Activated CD8-positive, alpha-beta T cell treated with anti-CD3 and anti-CD28 coated beads, Interleukin-2, amount 10 ng/mL, durations not matched to agents 7 days and 5 days (primary cell): ENCODE measurements around the gene AFAP1L1. TPM values are rescaled to one million over a fixed set of nuclear protein-coding genes. Genes with fewer than 3 reads are reported as not detected.

ENCODE experiments used
- ATAC-seq: fragments of 150-1000 bp; cut with Tn5 transposase; one replicate; pipeline ENCODE4 v1.10.0; 2021; ENCODE audit warnings: moderate library complexity
- CTCF ChIA-PET: fragments of 350-600 bp; sonication (Branson Sonifier 250); formaldehyde crosslinking; loops from one replicate; lab custom pipeline; 2021; ENCODE audit warnings: antibody characterized with exemption; lab: Charles Lee
- POLR2A ChIA-PET: fragments of 350-600 bp; sonication (Branson Sonifier 250); formaldehyde crosslinking; loops from one replicate; lab custom pipeline; 2021; ENCODE audit warnings: antibody characterized with exemption; lab: Charles Lee
- DNase-seq: peaks from one replicate; pipeline ENCODE4 v3.0.0-alpha.2; 2020
- H3K27ac Mint-ChIP-seq: one replicate; pipeline ENCODE4 v1.8.0; 2021; ENCODE audit warnings: mild to moderate bottlenecking, mixed read lengths
- H3K27me3 Mint-ChIP-seq: one replicate; pipeline ENCODE4 v1.8.0; 2021; ENCODE audit warnings: low read depth, mixed read lengths
- H3K36me3 Mint-ChIP-seq: one replicate; pipeline ENCODE4 v1.8.0; 2021; ENCODE audit warnings: low read depth, mixed read lengths
- H3K4me1 Mint-ChIP-seq: one replicate; pipeline ENCODE4 v1.8.0; 2021; ENCODE audit warnings: low read depth, mixed read lengths
- H3K4me3 Mint-ChIP-seq: one replicate; pipeline ENCODE4 v1.8.0; 2021; ENCODE audit warnings: mild to moderate bottlenecking, mixed read lengths
- H3K9me3 Mint-ChIP-seq: one replicate; pipeline ENCODE4 v1.8.0; 2022; ENCODE audit warnings: mixed read lengths; ENCODE audit not compliant: insufficient read depth
- total RNA-seq, 2 experiments: library from RNA; stranded (reverse); gene quantifications; one replicate each; pipeline ENCODE4 v1.2.3, GENCODE V29; 2021

AFAP1L1 gene
- total RNA-seq, 2 experiments from 2014 or later, result not detected

DNA sequence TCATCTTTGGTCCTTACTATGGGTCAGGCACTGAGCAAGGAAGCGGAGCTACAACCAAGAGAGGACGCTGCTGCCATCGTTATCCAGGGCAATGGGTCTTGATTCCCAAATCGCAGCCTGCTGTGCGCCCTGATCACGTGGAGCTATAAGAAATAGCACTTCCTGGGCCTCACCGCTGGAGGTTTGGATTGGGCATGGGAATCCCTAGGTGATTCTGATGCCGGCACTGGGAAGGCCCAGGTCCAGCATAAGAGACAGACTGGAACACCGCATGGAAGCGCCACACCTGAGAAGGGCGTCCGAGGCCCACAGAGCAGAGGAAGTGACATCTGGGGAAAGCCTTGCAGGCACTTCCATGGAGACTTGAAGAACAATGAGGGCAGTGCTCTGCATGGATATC, 104.4 kb downstream of the AFAP1L1 start:
- POLR2A ChIA-PET, result interaction anchor here (1.3 kb wide), 1 partner anchor 8 kb away, joined by 3 read pairs; no protein-coding TSS in a partner anchor
- no peaks in the 10 kb centered on the region for H3K36me3 Mint-ChIP-seq
- H3K4me3 Mint-ChIP-seq, result no peak overlapping the region
- no peak for ATAC-seq
- H3K27me3 Mint-ChIP-seq, result no peaks in the 10 kb centered on the region
- H3K27ac Mint-ChIP-seq, result no peak overlapping the region
- no peaks in the 10 kb centered on the region for H3K9me3 Mint-ChIP-seq
- CTCF ChIA-PET, result interaction anchor here (1.0 to 7.6 kb wide), 6 partner anchors 9 to 59 kb away, joined by 3 to 94 read pairs (median 4); partner anchors contain the start of gene PCYOX1L
- DNase-seq, result no peak
- no peaks in the 10 kb centered on the region for H3K4me1 Mint-ChIP-seq

DNA sequence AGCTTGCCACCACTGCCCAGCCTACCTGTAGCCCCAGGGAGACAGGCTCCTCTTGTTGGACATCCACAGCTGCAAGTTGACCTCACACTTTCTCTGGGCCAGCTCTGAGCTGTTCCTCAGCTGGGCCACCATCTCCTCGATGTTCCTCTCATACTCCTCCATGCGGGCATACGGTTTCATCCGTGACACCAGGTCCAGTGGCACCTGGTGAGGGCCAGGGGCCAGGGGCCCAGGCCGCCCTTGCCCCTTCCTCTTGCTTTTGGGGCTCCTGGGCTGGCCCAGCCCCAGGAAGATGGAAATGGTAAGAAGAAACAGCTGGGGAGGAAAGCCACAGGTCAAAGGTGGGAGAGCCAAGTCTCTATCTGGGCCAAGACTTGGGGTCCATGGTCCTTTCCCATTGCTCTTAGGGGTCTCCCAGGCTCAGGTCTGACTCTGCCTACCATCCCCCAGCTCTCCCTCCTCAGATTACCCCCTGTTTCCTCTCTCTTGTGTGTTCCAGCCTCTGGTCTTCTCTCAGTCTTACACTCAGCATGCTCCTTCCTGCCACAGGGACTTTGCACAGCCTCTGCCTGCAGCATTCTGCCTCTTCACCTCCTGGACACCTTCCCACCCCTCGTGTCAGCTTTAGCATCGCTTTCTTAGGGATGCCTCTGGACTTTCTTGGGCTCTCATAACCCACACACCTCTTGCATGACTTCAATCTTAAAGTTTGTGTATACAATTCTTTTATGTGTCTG, 105.2 kb downstream of the AFAP1L1 start:
- ATAC-seq (no peak), DNase-seq (no peak)
- Mint-ChIP-seq H3K27ac (no peak overlapping the region), H3K27me3 (no peaks in the 10 kb centered on the region), H3K9me3 (no peaks in the 10 kb centered on the region), H3K4me1 (no peaks in the 10 kb centered on the region), H3K36me3 (no peaks in the 10 kb centered on the region), H3K4me3 (no peak overlapping the region)
- CTCF ChIA-PET, result interaction anchor here (1.0 to 7.6 kb wide), 5 partner anchors 10 to 59 kb away, joined by 3 to 94 read pairs (median 4); partner anchors contain the start of gene PCYOX1L
- POLR2A ChIA-PET, result interaction anchor here (1.3 kb wide), 1 partner anchor 9 kb away, joined by 3 read pairs; no protein-coding TSS in a partner anchor

DNA sequence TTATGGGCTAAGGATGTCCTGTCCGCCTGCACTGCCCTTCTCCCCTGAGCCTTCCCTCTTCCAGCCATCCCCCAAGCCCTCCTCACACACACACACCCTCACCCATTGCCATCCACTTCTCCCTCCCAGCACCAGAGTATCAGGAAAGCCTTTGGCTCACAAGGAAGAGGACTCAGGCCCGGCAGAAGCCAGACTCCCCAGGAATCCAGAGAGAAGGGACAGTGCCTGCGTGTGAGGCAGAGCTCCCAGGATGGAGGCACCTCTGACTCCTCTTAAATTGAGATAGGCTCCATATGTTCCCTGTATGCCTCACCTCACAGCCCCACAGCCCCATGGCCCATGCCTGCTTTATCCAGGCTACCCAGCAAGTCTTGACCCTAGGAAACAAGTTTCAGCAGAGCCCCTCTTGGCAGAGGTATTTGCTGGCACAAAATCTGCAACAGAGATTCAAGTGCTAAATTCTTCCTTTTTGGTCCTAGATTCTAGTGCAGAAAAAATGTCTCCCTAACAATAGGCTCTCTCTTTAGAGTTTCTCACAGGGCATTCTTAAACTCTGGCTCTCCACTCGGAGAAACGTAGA, 106.7 kb downstream of the AFAP1L1 start:
- ChIA-PET CTCF (interaction anchor here (1.1 kb wide), 1 partner anchor 11 kb away, joined by 3 read pairs; no protein-coding TSS in a partner anchor), POLR2A (no interaction called here)
- H3K9me3 Mint-ChIP-seq, result no peaks in the 10 kb centered on the region
- H3K27ac Mint-ChIP-seq, result no peak overlapping the region
- DNase-seq (no peak), ATAC-seq (no peak)
- H3K27me3 Mint-ChIP-seq, result no peaks in the 10 kb centered on the region
- no peak overlapping the region for H3K4me3 Mint-ChIP-seq
- H3K36me3 Mint-ChIP-seq, result no peaks in the 10 kb centered on the region
- H3K4me1 Mint-ChIP-seq, result no peaks in the 10 kb centered on the region

DNA sequence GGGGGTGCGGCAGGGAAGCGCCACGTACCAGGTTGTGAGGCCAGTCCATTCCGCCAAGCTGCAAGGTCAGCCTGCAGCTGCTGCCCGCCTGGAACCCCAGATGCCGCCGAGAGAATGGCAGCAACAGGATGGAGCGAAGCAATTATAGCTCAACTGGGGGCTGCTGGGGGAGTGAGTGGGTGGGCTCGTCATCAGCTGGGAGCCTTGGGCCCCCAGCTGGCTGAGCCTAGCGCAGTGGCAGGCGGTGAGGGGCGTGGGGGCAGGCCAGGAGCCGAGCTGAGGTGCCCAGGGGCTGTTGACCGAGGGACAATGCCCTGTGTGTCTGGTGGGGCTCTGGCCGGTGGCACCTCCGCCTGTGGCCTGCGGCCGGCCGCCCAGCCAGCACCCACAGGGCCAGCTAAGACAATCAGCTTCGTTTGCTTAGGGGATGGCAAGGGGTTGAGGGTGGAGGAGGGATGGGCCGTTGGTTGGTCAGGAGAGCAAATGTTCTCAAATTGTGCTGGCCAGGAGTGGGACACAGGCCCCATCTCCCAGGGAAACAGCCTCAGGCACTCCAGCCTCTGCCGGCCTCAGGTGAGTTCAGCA, 107.6 kb downstream of the AFAP1L1 start, which contains the start of gene IL17B:
Gene IL17B, minus strand, starts transcription at position 116 of the 585 bp plus-strand sequence. Its CDS starts 67 bp downstream, at position 49.
- H3K4me1 Mint-ChIP-seq, result no peaks in the 10 kb centered on the region
- no peak within 1 kb of the TSS for H3K4me3 Mint-ChIP-seq
- DNase-seq (no peak), ATAC-seq (no peak)
- H3K9me3 Mint-ChIP-seq, result no peaks in the 10 kb centered on the region
- no peaks in the 10 kb centered on the region for H3K27me3 Mint-ChIP-seq
- no peaks in the 10 kb centered on the region for H3K36me3 Mint-ChIP-seq
- H3K27ac Mint-ChIP-seq, result no peak within 1 kb of the TSS
- POLR2A ChIA-PET, result no interaction called here
- CTCF ChIA-PET, result interaction anchor here (1.0 to 1.5 kb wide), 3 partner anchors 10 to 186 kb away, joined by 4 read pairs; no protein-coding TSS in a partner anchor

DNA sequence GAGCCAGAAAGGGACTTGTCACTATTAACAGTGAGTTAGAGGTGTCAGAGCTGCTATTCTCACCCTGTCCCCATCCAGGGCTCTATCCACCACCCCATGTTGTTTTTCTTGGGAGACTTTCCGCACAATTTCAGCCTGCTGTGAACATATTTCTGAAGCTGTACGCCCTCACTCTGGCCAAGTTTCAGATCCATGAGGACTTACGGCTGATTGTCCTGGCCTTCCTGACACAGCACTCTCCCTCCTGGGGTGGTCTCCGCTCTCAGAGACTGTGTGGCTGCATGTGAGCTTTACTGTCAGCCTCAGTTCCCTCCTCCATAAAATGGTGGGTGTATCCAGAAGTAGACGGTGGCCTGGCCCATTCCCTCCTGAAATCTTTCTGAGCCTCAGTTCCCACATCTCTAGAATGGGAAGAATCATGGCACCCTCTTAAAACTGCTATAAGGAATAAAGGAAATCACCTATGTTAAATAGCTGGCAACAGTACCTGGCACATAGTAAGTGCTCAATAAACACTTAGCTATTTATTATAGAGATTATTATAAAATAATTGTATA, 108.2 kb downstream of the AFAP1L1 start:
- Mint-ChIP-seq H3K27me3 (no peaks in the 10 kb centered on the region), H3K4me1 (no peaks in the 10 kb centered on the region), H3K4me3 (no peak overlapping the region), H3K27ac (no peak overlapping the region), H3K9me3 (no peaks in the 10 kb centered on the region), H3K36me3 (no peaks in the 10 kb centered on the region)
- ATAC-seq (no peak), DNase-seq (no peak)
- ChIA-PET POLR2A (no interaction called here), CTCF (interaction anchor here (0.9 to 3.1 kb wide), 6 partner anchors 8 to 185 kb away, joined by 4 to 15 read pairs (median 4); no protein-coding TSS in a partner anchor)

DNA sequence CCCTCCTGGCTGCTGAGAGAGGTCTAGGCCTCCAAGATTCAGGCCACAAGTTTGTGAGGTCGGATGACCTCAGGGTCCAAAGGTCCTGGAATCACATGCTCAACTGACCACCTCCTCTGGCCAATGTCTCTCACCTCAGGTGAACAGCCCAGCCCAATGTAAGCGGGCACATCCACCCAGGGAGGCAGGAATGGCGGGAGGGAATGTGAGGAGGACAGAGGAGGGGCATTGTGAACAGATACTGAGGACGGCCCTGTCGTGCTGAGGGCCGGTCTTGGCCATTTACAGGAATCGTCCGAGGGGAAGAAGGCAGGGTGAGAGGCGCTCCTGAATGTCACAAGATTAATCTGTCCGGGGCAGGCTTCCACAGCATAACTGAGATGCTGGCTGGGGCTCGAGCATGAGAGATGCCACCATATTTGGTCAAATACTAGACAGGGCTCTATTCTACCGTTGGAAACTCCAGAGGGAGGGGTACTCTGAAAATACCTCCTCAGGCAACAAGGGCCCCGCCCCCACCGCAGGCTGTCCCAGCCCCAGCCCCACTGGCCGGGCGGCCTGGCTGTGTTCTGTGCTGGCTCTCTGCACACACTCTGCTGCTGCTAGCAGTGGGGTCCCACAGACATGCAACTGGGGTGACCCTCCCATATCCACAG, 108.9 kb downstream of the AFAP1L1 start:
- CTCF ChIA-PET, result interaction anchor here (0.7 to 5.6 kb wide), 17 partner anchors 8 to 195 kb away, joined by 3 to 36 read pairs (median 4); no protein-coding TSS in a partner anchor
- ATAC-seq (no peak), DNase-seq (no peak)
- Mint-ChIP-seq H3K36me3 (no peaks in the 10 kb centered on the region), H3K9me3 (no peaks in the 10 kb centered on the region), H3K27ac (no peak overlapping the region), H3K4me1 (no peaks in the 10 kb centered on the region), H3K27me3 (no peaks in the 10 kb centered on the region), H3K4me3 (no peak overlapping the region)
- POLR2A ChIA-PET, result no interaction called here

DNA sequence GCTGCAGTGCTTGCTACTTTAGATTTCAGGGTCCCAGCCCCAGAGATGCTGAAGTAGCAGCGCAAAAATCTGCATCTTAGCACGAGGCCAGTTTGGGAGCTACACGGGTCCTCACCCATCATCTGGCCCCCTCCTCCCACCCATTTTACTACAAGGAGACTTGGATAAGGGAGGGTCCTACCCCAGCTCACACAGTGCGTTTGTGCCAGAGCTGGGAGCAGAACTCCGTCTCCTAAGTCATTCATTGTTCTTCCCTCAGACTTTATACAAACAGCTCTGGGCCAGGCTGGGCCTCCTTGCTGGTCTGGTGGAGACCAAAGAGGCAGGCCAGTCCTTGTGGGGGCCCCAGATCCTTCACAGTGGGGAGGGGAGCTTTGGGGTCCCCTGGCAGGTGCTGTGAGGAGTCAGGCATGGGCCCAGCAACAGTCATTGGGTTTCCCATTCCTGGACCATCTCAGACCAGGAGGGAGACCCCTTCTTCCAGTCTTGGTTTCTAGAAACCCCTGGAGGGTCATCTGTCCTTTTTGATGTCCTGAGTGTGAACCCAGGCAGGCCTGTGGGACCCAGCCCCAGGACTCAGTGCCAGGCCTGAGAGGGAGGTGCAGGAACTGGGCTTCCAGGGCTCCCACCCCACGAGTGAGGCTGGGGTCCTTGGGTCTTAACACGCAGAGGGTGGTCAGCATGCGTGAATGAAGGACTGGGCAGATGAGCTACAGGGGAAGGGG, 109.8 kb downstream of the AFAP1L1 start:
- Mint-ChIP-seq H3K36me3 (no peaks in the 10 kb centered on the region), H3K27ac (no peak overlapping the region), H3K9me3 (no peaks in the 10 kb centered on the region), H3K4me3 (no peak overlapping the region), H3K27me3 (no peaks in the 10 kb centered on the region), H3K4me1 (no peaks in the 10 kb centered on the region)
- no peak for ATAC-seq
- ChIA-PET CTCF (interaction anchor here (0.6 to 5.6 kb wide), 18 partner anchors 9 to 1877 kb away, joined by 3 to 36 read pairs (median 4); partner anchors contain the start of gene GRPEL2), POLR2A (no interaction called here)
- no peak for DNase-seq

DNA sequence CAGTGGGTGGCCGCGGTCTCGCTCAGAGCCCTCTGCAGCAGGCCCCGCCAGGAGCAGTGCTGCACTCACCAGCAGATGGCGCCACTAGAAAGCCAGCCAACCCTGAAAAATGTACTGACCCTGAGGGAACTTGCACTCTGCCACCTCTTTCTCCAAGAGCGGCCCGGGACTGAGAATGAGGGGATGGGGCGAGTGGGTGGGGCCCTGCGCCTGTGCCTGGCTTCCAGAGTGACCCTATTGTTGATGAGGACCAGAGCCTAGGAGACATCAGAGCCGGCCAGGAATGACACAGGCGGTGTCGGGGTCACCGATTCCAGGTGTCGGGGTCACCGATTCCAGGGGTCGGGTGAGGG, 110.3 kb downstream of the AFAP1L1 start:
- no peak overlapping the region for H3K4me3 Mint-ChIP-seq
- DNase-seq (peak; percentile 78), ATAC-seq (peak; percentile 85)
- no peaks in the 10 kb centered on the region for H3K36me3 Mint-ChIP-seq
- no peaks in the 10 kb centered on the region for H3K4me1 Mint-ChIP-seq
- no peaks in the 10 kb centered on the region for H3K9me3 Mint-ChIP-seq
- H3K27me3 Mint-ChIP-seq, result peaks cover 2% of the 10 kb centered on the region
- CTCF ChIA-PET, result interaction anchor here (0.6 to 5.6 kb wide), 17 partner anchors 10 to 1876 kb away, joined by 3 to 36 read pairs (median 4); partner anchors contain the start of gene GRPEL2
- H3K27ac Mint-ChIP-seq, result no peak overlapping the region
- POLR2A ChIA-PET, result no interaction called here

DNA sequence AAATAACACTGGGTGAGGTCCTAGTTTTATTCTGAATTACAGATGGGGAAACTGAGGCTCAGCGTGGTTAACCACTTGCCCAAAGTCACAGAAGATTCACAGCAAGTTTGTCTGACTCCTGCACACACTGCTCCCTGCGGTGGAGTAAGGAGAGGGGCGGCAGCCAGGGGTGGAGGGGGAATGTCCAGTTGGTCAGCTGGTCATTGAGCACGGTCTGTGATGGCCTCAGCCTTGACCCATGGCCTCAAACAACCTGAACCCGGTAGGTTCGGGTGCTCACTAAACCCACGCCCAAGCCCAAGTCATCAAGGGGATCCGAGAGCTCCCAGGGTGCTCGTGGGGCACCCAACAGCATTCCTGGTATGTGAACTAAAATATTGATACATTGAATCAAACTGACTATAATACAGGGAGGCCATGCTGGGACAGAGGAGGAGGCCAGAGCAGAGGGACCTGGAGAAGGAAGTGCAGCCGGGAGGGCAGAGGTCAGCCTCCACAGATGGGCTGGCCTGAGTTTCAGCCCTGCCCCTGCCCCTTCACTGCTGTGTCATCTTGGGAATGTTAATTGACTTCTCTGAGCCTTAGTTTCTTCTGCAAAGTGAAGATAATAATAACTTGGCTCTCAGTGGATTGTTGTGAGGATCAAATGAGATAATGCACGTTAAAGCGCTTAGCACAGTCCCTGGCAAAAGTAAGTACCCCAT, 111.0 kb downstream of the AFAP1L1 start:
- DNase-seq, result no peak

DNA sequence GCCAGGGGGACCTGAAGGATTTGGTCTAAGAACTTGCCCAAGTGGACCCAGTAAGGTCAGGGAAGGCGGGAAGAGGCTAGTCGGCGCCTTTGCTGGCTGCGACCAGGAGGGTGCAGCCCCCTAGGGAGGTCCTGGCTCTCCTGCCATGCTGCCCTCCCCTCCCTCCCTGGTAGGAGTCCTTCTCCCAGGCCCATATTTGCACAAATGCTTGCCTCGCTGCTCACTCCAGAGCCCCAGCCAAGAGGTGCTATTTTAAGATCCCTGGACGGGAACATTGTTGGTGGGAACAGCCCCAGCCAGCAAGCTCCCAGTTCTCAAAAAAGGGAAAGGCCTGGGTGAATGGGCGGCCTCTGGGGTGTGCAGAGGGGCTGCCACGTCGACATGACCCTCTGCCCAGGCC, 111.7 kb downstream of the AFAP1L1 start:
- peaks cover 5% of the 10 kb centered on the region for H3K27me3 Mint-ChIP-seq

More for the DNA sequence above, 111.0 kb downstream of the AFAP1L1 start:
- H3K4me3 Mint-ChIP-seq, result no peak overlapping the region
- peaks cover 5% of the 10 kb centered on the region for H3K27me3 Mint-ChIP-seq
- H3K9me3 Mint-ChIP-seq, result no peaks in the 10 kb centered on the region
- H3K4me1 Mint-ChIP-seq, result no peaks in the 10 kb centered on the region
- POLR2A ChIA-PET, result no interaction called here
- no peaks in the 10 kb centered on the region for H3K36me3 Mint-ChIP-seq
- CTCF ChIA-PET, result interaction anchor here (0.6 to 5.6 kb wide), 11 partner anchors 10 to 182 kb away, joined by 3 to 36 read pairs (median 4); partner anchors contain the start of gene PCYOX1L
- no peak for ATAC-seq
- no peak overlapping the region for H3K27ac Mint-ChIP-seq

More for the DNA sequence above, 111.7 kb downstream of the AFAP1L1 start:
- Mint-ChIP-seq H3K4me1 (no peaks in the 10 kb centered on the region), H3K27ac (no peak overlapping the region), H3K36me3 (no peaks in the 10 kb centered on the region), H3K9me3 (no peaks in the 10 kb centered on the region), H3K4me3 (no peak overlapping the region)
- ChIA-PET POLR2A (no interaction called here), CTCF (interaction anchor here (1.5 to 5.6 kb wide), 4 partner anchors 23 to 181 kb away, joined by 4 to 36 read pairs (median 17); no protein-coding TSS in a partner anchor)
- ATAC-seq, result no peak
- no peak for DNase-seq
